WI38 (cell line): ENCODE results near the gene MLC1.

Experiments
- H3K4me3 ChIP-seq: 2 replicates; pipeline ENCODE4 v1.5.1; 2011; ENCODE audit warnings: low read depth, mild to moderate bottlenecking, control low read depth, low read length
- CTCF ChIP-seq: IDR thresholded peaks from 2 replicates; pipeline ENCODE4 v1.5.1; 2012; ENCODE audit warnings: low read depth, mild to moderate bottlenecking, control low read depth, low read length

Gene MLC1

GRCh38 chr22:50032941-50033601 lies 52.2 kb downstream of the MLC1 start:
- no peak for TF ChIP-seq CTCF
- no peak overlapping the region for H3K4me3 ChIP-seq

- H3K4me3 ChIP-seq, result no peak overlapping the region
- TF ChIP-seq CTCF, result no peak
These were observed 52.9 kb downstream of the MLC1 start for GRCh38 chr22:50032109-50032871.

- no peak overlapping the region for H3K4me3 ChIP-seq
- TF ChIP-seq CTCF, result no peak
These were observed 53.8 kb downstream of the MLC1 start for GRCh38 chr22:50031189-50032091.

GRCh38 chr22:50030297-50031188 lies 54.7 kb downstream of the MLC1 start:
- no peak overlapping the region for H3K4me3 ChIP-seq
- peak; percentile 87 for TF ChIP-seq CTCF

- TF ChIP-seq CTCF, result no peak
- no peak overlapping the region for H3K4me3 ChIP-seq
These were observed 57.3 kb downstream of the MLC1 start for GRCh38 chr22:50027639-50028537.

- no peak overlapping the region for H3K4me3 ChIP-seq
- no peak for TF ChIP-seq CTCF
These were observed 59.2 kb downstream of the MLC1 start for GRCh38 chr22:50025993-50026392.
